Panc1 (cell line): Measurements from ENCODE around the gene TPCN1. TPM values are rescaled to one million over a fixed set of nuclear protein-coding genes. Genes with fewer than 3 reads are reported as not detected.

Experiments used
- ATAC-seq: fragments of 200-7000 bp; cut with Tn5 transposase; 2 replicates; pipeline ENCODE4 v1.9.1; 2020; ENCODE audit warnings: mild to moderate bottlenecking, moderate library complexity
- BruUV-seq: library from RNA; stranded (reverse); fragments of 400-500 nt; replicated peaks from 2 replicates; lab custom pipeline; 2021; lab: Mats Ljungman, UMichigan
- CTCF ChIA-PET: fragments of 300-600 bp; sonication (Branson Sonifier 250); formaldehyde crosslinking; loops from one replicate; lab custom pipeline; 2022; ENCODE audit warnings: antibody characterized with exemption; lab: Charles Lee
- POLR2A ChIA-PET: fragments of 300-600 bp; sonication (Branson Sonifier 250); formaldehyde crosslinking; loops from one replicate; lab custom pipeline; 2022; ENCODE audit warnings: antibody characterized with exemption; lab: Charles Lee
- DNase-seq: peaks from one replicate; pipeline ENCODE4 v3.0.0-alpha.2; 2010; ENCODE audit warnings: low read depth, low spot score
- H3K27ac ChIP-seq: 2 replicates; pipeline ENCODE4 v1.5.1; 2011; ENCODE audit warnings: mild to moderate bottlenecking, low read length, inconsistent platforms
- H3K27me3 ChIP-seq: fragments of 200-500 bp; sonication (Bioruptor generic); 2 replicates; pipeline ENCODE4 v1.6.0; 2014; ENCODE audit warnings: low read length, inconsistent platforms; ENCODE audit not compliant: control insufficient read depth, insufficient read depth
- H3K36me3 ChIP-seq: fragments of 200-500 bp; sonication (Bioruptor generic); 2 replicates; pipeline ENCODE4 v1.5.1; 2014; ENCODE audit warnings: inconsistent platforms, mild to moderate bottlenecking, low read length, moderate library complexity; ENCODE audit not compliant: control insufficient read depth, insufficient read depth
- H3K4me1 ChIP-seq: 2 replicates; pipeline ENCODE4 v1.5.1; 2011; ENCODE audit warnings: inconsistent platforms, mild to moderate bottlenecking, low read length, moderate library complexity; ENCODE audit not compliant: control insufficient read depth, insufficient read depth
- H3K4me3 ChIP-seq, 2 experiments: 2 replicates each; pipeline ENCODE4 v1.5.1; 2011 to 2012; ENCODE audit warnings: low read depth in 2 of 2, low read length in 2 of 2, mild to moderate bottlenecking in 2 of 2, inconsistent platforms in 1 of 2, moderate library complexity in 1 of 2
- H3K9me3 ChIP-seq: fragments of 200-500 bp; sonication (Bioruptor generic); 2 replicates; pipeline ENCODE4 v1.5.1; 2014; ENCODE audit warnings: low read depth, mild to moderate bottlenecking, inconsistent platforms, low read length, moderate library complexity; ENCODE audit not compliant: control insufficient read depth, insufficient read depth
- POLR2AphosphoS5 ChIP-seq: IDR thresholded peaks from 2 replicates; pipeline ENCODE4 v1.6.1; 2012; ENCODE audit warnings: mild to moderate bottlenecking, low read depth, low read length, moderate library complexity
- SIN3A ChIP-seq: IDR thresholded peaks from 2 replicates; pipeline ENCODE4 v1.6.1; 2012; ENCODE audit warnings: low read depth, mild to moderate bottlenecking, low read length, moderate library complexity, borderline replicate concordance; ENCODE audit not compliant: insufficient read depth
- TCF7L2 ChIP-seq: IDR thresholded peaks from 2 replicates; pipeline ENCODE4 v1.6.1; 2011; ENCODE audit warnings: mild to moderate bottlenecking, low read depth, low read length, inconsistent platforms
- in situ Hi-C: cut with HindIII; loops from 2 replicates; pipeline ENCODE4 v1.10.0; 2016; ENCODE audit warnings: low sequenced_read_pairs, low pct_unique_long_range_greater_than_20kb
- intact Hi-C: fragments of 100-400 bp; cut with micrococcal nuclease; formaldehyde crosslinking; loops from one replicate; pipeline ENCODE4 v1.10.0; 2022; ENCODE audit not compliant: unreplicated experiment
- total RNA-seq: library from RNA; stranded (reverse); gene quantifications from one replicate; pipeline ENCODE4 v1.2.1, GENCODE V29; 2021; ENCODE audit not compliant: unreplicated experiment
- TF ChIP-seq, protein P1 (sequence below), 2 experiments: IDR thresholded peaks; 2 replicates each; pipeline ENCODE4 v1.6.1; 2011 to 2012; ENCODE audit warnings: low read depth in 2 of 2, control low read depth in 1 of 2, low read length in 1 of 2, mild to moderate bottlenecking in 1 of 2, moderate library complexity in 1 of 2; ENCODE audit not compliant: insufficient read depth in 1 of 2
- TF ChIP-seq, protein P2 (sequence below): fragments of 450-650 bp; IDR thresholded peaks from 2 replicates; pipeline ENCODE4 v1.5.1; 2017; ENCODE audit warnings: mild to moderate bottlenecking

TPCN1 gene
- total RNA-seq, 1 experiment from 2014 or later = 75.2 TPM

DNA sequence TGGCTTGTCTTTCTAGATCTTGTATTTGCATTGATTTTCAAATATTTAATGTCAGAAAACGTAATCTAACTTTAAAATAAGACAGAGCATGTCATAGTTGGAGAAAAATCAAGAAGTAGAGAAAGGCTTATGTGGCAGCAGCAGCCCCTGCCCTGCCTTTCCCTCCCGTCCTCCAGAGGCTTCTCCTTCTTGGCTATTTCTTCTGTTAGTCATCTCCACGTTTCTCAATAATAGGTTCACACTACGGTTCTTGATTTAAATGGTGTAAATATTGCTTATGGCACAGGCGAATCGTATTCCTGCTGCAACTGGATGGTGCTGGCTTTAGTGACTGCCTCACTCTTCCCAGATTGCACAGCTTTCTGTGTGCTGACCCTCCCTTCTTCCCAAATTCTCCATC lies 70.8 kb downstream of the TPCN1 start:
- Histone ChIP-seq H3K4me1 (no peaks in the 10 kb centered on the region), H3K4me3 (no peak overlapping the region), H3K27me3 (no peaks in the 10 kb centered on the region), H3K36me3 (no peaks in the 10 kb centered on the region), H3K9me3 (no peaks in the 10 kb centered on the region), H3K27ac (no peak overlapping the region)
- in situ Hi-C loops (no loop called here), intact Hi-C loops (no loop called here)
- TF ChIP-seq, protein P1, sequence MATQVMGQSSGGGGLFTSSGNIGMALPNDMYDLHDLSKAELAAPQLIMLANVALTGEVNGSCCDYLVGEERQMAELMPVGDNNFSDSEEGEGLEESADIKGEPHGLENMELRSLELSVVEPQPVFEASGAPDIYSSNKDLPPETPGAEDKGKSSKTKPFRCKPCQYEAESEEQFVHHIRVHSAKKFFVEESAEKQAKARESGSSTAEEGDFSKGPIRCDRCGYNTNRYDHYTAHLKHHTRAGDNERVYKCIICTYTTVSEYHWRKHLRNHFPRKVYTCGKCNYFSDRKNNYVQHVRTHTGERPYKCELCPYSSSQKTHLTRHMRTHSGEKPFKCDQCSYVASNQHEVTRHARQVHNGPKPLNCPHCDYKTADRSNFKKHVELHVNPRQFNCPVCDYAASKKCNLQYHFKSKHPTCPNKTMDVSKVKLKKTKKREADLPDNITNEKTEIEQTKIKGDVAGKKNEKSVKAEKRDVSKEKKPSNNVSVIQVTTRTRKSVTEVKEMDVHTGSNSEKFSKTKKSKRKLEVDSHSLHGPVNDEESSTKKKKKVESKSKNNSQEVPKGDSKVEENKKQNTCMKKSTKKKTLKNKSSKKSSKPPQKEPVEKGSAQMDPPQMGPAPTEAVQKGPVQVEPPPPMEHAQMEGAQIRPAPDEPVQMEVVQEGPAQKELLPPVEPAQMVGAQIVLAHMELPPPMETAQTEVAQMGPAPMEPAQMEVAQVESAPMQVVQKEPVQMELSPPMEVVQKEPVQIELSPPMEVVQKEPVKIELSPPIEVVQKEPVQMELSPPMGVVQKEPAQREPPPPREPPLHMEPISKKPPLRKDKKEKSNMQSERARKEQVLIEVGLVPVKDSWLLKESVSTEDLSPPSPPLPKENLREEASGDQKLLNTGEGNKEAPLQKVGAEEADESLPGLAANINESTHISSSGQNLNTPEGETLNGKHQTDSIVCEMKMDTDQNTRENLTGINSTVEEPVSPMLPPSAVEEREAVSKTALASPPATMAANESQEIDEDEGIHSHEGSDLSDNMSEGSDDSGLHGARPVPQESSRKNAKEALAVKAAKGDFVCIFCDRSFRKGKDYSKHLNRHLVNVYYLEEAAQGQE (IDR thresholded peaks at IDR 0.05; ENCODE audit: insufficient read depth in 1 of 2, low read depth in 2 of 2, low read length in 1 of 2) = no peak
- no peak for TF ChIP-seq SIN3A
- TF ChIP-seq POLR2AphosphoS5 = no peak
- TF ChIP-seq, protein P2, sequence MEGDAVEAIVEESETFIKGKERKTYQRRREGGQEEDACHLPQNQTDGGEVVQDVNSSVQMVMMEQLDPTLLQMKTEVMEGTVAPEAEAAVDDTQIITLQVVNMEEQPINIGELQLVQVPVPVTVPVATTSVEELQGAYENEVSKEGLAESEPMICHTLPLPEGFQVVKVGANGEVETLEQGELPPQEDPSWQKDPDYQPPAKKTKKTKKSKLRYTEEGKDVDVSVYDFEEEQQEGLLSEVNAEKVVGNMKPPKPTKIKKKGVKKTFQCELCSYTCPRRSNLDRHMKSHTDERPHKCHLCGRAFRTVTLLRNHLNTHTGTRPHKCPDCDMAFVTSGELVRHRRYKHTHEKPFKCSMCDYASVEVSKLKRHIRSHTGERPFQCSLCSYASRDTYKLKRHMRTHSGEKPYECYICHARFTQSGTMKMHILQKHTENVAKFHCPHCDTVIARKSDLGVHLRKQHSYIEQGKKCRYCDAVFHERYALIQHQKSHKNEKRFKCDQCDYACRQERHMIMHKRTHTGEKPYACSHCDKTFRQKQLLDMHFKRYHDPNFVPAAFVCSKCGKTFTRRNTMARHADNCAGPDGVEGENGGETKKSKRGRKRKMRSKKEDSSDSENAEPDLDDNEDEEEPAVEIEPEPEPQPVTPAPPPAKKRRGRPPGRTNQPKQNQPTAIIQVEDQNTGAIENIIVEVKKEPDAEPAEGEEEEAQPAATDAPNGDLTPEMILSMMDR = no peak
- no peak for TF ChIP-seq TCF7L2
- ATAC-seq (no peak), DNase-seq (no peak)
- ChIA-PET POLR2A (no interaction called here), CTCF (no interaction called here)
- no TSS peak for BruUV-seq

DNA sequence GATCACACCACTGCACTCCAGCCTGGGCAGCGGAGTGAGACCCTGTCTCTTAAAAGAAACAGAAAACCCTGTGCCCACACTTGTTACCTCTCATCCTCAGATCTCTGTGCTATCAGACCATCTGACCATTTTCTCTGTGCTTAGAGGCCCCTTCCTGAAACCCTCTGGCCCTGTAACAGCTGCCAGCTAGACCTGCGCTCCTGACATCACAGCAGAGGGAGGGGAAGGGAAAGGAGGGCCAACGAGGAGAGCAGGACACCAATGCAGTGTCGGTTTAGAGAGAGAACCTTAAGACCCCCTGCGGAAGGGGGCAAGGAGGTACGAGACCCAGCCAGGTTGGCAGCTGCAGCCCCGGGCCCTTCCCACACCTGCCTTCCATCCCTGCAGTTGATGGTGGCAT lies 71.3 kb downstream of the TPCN1 start:
- H3K4me1 ChIP-seq = no peaks in the 10 kb centered on the region
- no peak for ATAC-seq
- no peak overlapping the region for H3K4me3 ChIP-seq
- DNase-seq = no peak
- ChIA-PET CTCF (no interaction called here), POLR2A (no interaction called here)
- intact Hi-C loops = no loop called here
- in situ Hi-C loops = no loop called here
- H3K27me3 ChIP-seq = no peaks in the 10 kb centered on the region
- H3K27ac ChIP-seq = no peak overlapping the region
- BruUV-seq = no TSS peak
- TF ChIP-seq TCF7L2 (no peak), POLR2AphosphoS5 (no peak), SIN3A (no peak)
- TF ChIP-seq, protein P2 = no peak
- TF ChIP-seq, protein P1 (IDR thresholded peaks at IDR 0.05; ENCODE audit: insufficient read depth in 1 of 2, low read depth in 2 of 2, low read length in 1 of 2) = no peak
- no peaks in the 10 kb centered on the region for H3K9me3 ChIP-seq
- H3K36me3 ChIP-seq = no peaks in the 10 kb centered on the region
